Colonic mucosa (tissue), 4 donors: ENCODE measurements around the gene ESR2. TPM values are rescaled to one million over a fixed set of nuclear protein-coding genes. Genes with fewer than 3 reads are reported as not detected.

Experiments
- DNase-seq: peaks from one replicate; pipeline ENCODE4 v3.0.0-alpha.2; 2020
- H3K27ac ChIP-seq: fragments of 200-600 bp; one replicate; pipeline ENCODE4 v1.8.0; 2021
- H3K27me3 ChIP-seq: fragments of 200-600 bp; one replicate; pipeline ENCODE4 v1.8.0; 2021
- H3K36me3 ChIP-seq: fragments of 200-600 bp; one replicate; pipeline ENCODE4 v1.8.0; 2021
- H3K4me1 ChIP-seq: fragments of 200-600 bp; one replicate; pipeline ENCODE4 v1.8.0; 2021; ENCODE audit warnings: mild to moderate bottlenecking
- H3K4me3 ChIP-seq: fragments of 200-600 bp; one replicate; pipeline ENCODE4 v1.8.0; 2021
- H3K9ac ChIP-seq, 2 donors: one replicate each; pipeline ENCODE4 v1.7.0; 2013; ENCODE audit warnings: control low read depth in 2 of 2, low read depth in 2 of 2, low read length in 2 of 2
- H3K9me3 ChIP-seq: fragments of 200-600 bp; one replicate; pipeline ENCODE4 v1.8.0; 2021
- intact Hi-C: fragments of 100-400 bp; cut with DNase I; formaldehyde crosslinking; loops from one replicate; pipeline ENCODE4 v1.14.1; 2022
- total RNA-seq, 2 donors: library from RNA; stranded (reverse); fragmentation: NEBNext Ultra II Directional in 1 of 2; extraction: Animal tissue kit (Norgen Biotek cat#: 25700) in 1 of 2; gene quantifications; one replicate each; pipeline ENCODE4 v1.2.1, GENCODE V29; 2021
- TF ChIP-seq, protein P1 (sequence below): fragments of 200-600 bp; IDR thresholded peaks from one replicate; pipeline ENCODE4 v1.8.0; 2022; ENCODE audit warnings: antibody characterized with exemption, mild to moderate bottlenecking
- donor health status: healthy.
- donor health status: DM: no; HTN: no; CAD: no.
- donor health status: DM: no; HTN: no; CAD: no.

ESR2 gene
- total RNA-seq, 2 donors from 2014 or later: 0.42 to 0.85 TPM

DNA sequence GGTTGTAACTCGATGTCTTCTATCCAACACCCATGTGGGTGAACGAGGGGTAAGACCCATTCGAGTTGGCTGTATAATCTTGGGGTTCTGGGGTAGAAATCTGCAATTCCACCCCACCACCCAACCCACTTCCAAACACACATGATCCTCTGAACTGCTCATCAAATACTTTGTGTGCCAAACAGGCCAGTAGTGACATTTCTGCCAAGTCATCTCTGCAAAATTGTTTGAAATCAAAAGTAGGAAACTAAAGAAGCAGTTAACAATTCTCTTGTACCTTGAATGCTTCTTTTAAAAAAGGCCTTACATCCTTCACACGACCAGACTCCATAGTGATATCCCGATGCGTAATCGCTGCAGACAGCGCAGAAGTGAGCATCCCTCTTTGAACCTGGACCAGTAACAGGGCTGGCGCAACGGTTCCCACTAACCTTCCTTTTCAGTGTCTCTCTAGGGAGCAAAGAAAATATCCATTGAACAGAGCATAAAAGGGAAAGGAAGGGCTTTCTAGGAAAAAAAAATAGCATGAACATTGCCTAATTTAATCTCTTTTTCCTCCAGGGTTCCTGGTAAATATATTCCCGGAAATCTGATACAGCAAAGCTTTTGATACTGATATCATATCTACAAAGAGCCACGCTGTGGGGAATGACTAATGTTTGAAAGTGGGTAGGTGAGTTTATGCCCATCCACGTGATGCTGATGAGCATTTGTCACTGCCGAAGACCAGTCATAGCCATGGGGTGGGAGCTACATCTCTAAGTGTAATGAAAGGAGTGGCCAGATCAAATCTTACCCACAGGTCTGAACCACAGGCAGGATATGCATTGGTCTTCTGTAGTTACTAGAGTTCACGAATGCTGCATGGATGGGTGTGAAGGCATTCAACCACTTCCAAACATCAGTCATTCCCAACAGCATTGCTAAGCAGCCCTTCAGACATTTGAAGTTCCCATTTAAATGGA is 14.2 kb downstream of the ESR2 start:
- Histone ChIP-seq H3K4me1 (no peaks in the 10 kb centered on the region), H3K27me3 (no peaks in the 10 kb centered on the region), H3K4me3 (no peak overlapping the region), H3K9me3 (no peaks in the 10 kb centered on the region), H3K36me3 (no peaks in the 10 kb centered on the region), H3K9ac (no peak overlapping the region), H3K27ac (no peak overlapping the region)
- TF ChIP-seq, protein P1, sequence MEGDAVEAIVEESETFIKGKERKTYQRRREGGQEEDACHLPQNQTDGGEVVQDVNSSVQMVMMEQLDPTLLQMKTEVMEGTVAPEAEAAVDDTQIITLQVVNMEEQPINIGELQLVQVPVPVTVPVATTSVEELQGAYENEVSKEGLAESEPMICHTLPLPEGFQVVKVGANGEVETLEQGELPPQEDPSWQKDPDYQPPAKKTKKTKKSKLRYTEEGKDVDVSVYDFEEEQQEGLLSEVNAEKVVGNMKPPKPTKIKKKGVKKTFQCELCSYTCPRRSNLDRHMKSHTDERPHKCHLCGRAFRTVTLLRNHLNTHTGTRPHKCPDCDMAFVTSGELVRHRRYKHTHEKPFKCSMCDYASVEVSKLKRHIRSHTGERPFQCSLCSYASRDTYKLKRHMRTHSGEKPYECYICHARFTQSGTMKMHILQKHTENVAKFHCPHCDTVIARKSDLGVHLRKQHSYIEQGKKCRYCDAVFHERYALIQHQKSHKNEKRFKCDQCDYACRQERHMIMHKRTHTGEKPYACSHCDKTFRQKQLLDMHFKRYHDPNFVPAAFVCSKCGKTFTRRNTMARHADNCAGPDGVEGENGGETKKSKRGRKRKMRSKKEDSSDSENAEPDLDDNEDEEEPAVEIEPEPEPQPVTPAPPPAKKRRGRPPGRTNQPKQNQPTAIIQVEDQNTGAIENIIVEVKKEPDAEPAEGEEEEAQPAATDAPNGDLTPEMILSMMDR: no peak
- DNase-seq: no peak
- intact Hi-C loops: loop anchor here (5.0 kb wide), 1 partner anchor 48 kb away; no protein-coding TSS in a partner anchor

DNA sequence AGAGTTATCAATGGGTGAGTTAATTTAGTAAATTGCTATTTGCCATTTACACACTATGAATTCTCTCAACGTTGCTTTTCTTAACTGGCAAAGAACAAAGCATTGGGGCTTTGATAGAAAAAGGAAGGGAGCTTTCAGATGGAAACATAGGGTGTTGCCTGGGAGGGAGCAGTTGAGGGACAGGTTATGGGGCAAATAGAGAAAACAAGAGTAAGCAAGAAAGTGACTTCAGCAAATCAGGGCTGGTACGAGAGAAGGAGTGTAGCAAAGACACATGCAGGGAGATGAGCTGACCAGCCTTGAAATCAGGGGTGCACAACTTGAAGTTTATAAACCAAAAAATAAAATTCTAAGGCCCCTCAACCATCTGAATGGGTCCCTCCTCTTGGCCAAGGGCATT is 15.7 kb downstream of the ESR2 start:
- Histone ChIP-seq H3K27me3 (no peaks in the 10 kb centered on the region), H3K27ac (no peak overlapping the region), H3K4me1 (no peaks in the 10 kb centered on the region), H3K9ac (no peak overlapping the region), H3K4me3 (no peak overlapping the region), H3K36me3 (no peaks in the 10 kb centered on the region), H3K9me3 (no peaks in the 10 kb centered on the region)
- intact Hi-C loops: no loop called here
- TF ChIP-seq, protein P1: no peak
- no peak for DNase-seq

DNA sequence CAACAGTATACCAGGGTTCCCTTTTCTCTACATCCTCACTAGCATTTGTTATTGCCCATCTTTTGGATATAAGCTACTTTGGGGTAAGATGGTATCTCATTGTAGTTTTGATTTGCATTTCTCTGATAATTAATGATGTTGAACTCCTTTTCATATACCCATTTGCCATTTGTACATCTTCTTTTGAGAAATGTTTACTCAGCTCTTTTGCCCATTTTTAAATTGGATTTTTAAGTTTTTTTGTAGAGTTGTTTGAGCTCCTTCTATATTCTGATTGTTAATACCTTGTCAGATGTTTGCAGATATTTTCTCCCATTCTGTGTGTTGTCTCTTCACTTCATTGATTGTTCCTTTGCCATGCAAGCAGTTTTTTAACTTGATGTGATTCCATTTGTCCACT is 22.2 kb downstream of the ESR2 start:
- no peak overlapping the region for H3K27ac ChIP-seq
- no peak overlapping the region for H3K4me3 ChIP-seq
- intact Hi-C loops: no loop called here
- no peaks in the 10 kb centered on the region for H3K9me3 ChIP-seq
- TF ChIP-seq, protein P1: no peak
- no peak overlapping the region for H3K9ac ChIP-seq
- H3K27me3 ChIP-seq: no peaks in the 10 kb centered on the region
- no peaks in the 10 kb centered on the region for H3K4me1 ChIP-seq
- DNase-seq: no peak
- no peaks in the 10 kb centered on the region for H3K36me3 ChIP-seq

GRCh38 chr14:64266239-64266638 is 27.9 kb downstream of the ESR2 start:
- Histone ChIP-seq H3K36me3 (no peaks in the 10 kb centered on the region), H3K9me3 (no peaks in the 10 kb centered on the region), H3K9ac (no peak overlapping the region), H3K4me1 (no peaks in the 10 kb centered on the region), H3K27ac (no peak overlapping the region), H3K4me3 (no peak overlapping the region), H3K27me3 (no peaks in the 10 kb centered on the region)
- DNase-seq: no peak
- TF ChIP-seq, protein P1: no peak
- intact Hi-C loops: no loop called here

GRCh38 chr14:64265222-64265621 is 28.9 kb downstream of the ESR2 start:
- Histone ChIP-seq H3K4me3 (no peak overlapping the region), H3K9ac (no peak overlapping the region), H3K4me1 (no peaks in the 10 kb centered on the region), H3K9me3 (no peaks in the 10 kb centered on the region), H3K27ac (no peak overlapping the region), H3K36me3 (no peaks in the 10 kb centered on the region), H3K27me3 (no peaks in the 10 kb centered on the region)
- no peak for DNase-seq
- intact Hi-C loops: no loop called here
- TF ChIP-seq, protein P1: no peak
